ENCODE data around the gene TUBGCP3.

TUBGCP3 gene

DNA sequence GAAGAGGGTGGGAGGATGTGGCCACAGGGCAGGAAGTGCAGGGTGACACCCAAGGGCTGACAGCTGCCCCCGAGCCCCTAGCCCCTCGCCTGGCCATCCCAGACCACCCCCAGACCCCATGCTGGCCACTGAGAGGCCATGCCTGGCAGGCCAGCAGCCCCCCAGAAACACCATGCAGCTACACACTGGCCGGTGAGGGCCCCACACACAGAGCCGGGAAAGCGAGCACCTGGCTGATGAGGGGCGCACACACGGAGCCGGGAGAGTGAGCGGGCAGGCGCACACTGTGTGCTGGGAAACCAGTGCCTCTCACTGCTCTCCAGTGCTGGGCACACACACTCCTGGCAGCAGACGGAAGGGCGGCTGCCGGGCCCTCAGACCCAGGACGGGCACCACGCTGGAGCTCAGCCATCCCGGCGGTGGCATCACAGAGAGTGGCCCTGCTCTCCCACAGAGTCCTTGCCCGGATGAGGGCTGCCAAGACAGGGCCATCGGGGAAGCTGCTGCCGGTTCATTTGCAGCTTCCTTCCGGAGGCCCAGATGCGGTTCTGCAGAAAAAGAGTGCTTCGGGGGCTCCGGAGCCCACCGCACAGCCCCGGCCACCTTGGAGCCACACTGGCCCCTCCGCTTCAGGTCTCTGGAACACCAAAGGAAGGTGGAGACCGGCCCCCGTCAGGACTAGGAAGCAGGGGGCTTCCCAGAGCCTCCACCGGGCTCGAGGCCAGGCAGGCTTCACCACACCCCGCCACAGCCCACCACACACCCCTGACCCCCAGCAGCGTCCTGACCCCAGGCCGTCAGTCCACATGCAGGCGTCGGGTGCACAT is 135.4 kb downstream of the TUBGCP3 start:
- Histone ChIP-seq H3K27ac (ENCODE audit: low read depth, low read length) (no peak overlapping the region), H3K36me3 (ENCODE audit: insufficient read depth, low read length) (no peaks in the 10 kb centered on the region), H3K79me2 (ENCODE audit: control insufficient read depth, insufficient read depth, low read length, unreplicated experiment) (no peaks in the 10 kb centered on the region), H3K4me3 (ENCODE audit: low read depth, low read length) (no peak overlapping the region), H2AFZ (ENCODE audit: low read length, unreplicated experiment) (no peak overlapping the region), H3K27me3 (ENCODE audit: insufficient read depth, low read length) (0 out of 2 replicates have a peak, but pooled peaks cover 12% of the 10 kb centered on the region), H3K4me1 (ENCODE audit: control insufficient read depth, insufficient read depth, low read length, unreplicated experiment) (no peaks in the 10 kb centered on the region)

DNA sequence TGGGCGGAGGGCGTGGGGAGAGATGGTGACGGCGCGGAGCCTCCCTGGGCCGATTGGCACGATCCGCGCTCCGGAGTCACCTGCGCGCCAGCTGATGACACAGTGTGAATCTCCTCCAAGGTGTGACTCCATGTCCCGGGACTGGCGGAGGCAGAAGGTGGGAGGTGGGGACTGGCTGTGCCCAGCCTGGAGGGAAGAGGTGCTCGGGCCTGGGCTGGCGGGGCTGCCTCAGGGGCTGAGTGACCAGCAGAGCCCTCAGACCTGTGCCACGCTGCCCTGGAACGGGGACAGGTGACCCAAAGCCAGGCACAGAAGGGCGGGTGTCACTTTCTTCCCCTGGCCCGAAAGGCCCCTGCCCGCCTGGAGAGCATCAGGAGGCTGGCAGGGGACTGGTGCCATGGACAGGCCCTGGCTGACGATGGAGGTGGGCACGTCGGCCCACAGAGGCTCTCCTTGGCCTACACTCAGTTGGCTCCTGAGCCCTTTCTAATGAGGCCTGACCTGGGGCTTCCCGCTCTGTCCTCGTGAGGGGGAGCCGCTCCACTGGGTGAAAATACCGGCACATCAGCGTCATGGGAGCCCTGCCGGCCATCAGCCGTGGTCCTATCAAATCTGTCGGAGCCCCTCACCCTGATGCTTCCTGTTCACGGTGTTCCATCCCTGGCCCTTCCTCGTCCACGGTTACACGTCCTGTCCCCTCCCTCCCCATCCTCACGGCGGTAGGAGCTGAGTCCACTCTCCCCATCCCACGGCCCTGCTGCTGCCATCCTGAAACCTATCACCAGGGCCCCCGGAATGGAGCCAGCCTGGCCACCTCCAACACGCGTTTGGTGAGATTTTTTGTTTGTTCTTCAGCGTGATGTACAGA is 136.2 kb downstream of the TUBGCP3 start:
- no peaks in the 10 kb centered on the region for H3K36me3 ChIP-seq (ENCODE audit: insufficient read depth, low read length)
- H2AFZ ChIP-seq (ENCODE audit: low read length, unreplicated experiment), result no peak overlapping the region
- H3K79me2 ChIP-seq (ENCODE audit: control insufficient read depth, insufficient read depth, low read length, unreplicated experiment), result no peaks in the 10 kb centered on the region
- 0 out of 2 replicates have a peak, but pooled peaks cover 12% of the 10 kb centered on the region for H3K27me3 ChIP-seq (ENCODE audit: insufficient read depth, low read length)
- H3K4me3 ChIP-seq (ENCODE audit: low read depth, low read length), result no peak overlapping the region
- H3K4me1 ChIP-seq (ENCODE audit: control insufficient read depth, insufficient read depth, low read length, unreplicated experiment), result no peaks in the 10 kb centered on the region
- H3K27ac ChIP-seq (ENCODE audit: low read depth, low read length), result no peak overlapping the region

DNA sequence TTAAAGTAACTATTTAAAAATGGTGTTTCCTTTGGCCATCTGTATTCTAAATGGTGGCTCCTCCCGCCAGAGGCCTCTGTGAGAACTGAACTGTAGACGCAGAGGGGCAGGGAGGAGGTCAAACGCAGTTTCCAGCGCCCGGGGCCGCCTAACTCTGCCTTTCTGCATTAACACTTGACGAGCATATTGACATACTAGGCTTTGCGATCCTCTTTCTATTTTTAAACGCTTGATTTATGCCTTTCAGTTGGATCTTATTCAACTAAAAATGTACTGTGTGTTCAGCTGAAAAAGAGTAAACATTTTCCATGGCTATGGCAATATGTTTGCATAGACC is 137.1 kb downstream of the TUBGCP3 start:
- Histone ChIP-seq H3K4me1 (ENCODE audit: control insufficient read depth, insufficient read depth, low read length, unreplicated experiment) (no peaks in the 10 kb centered on the region), H3K36me3 (ENCODE audit: insufficient read depth, low read length) (no peaks in the 10 kb centered on the region), H3K4me3 (ENCODE audit: low read depth, low read length) (no peak overlapping the region), H3K27ac (ENCODE audit: low read depth, low read length) (no peak overlapping the region), H3K27me3 (ENCODE audit: insufficient read depth, low read length) (0 out of 2 replicates have a peak, but pooled peaks cover 9% of the 10 kb centered on the region), H2AFZ (ENCODE audit: low read length, unreplicated experiment) (no peak overlapping the region), H3K79me2 (ENCODE audit: control insufficient read depth, insufficient read depth, low read length, unreplicated experiment) (no peaks in the 10 kb centered on the region)

DNA sequence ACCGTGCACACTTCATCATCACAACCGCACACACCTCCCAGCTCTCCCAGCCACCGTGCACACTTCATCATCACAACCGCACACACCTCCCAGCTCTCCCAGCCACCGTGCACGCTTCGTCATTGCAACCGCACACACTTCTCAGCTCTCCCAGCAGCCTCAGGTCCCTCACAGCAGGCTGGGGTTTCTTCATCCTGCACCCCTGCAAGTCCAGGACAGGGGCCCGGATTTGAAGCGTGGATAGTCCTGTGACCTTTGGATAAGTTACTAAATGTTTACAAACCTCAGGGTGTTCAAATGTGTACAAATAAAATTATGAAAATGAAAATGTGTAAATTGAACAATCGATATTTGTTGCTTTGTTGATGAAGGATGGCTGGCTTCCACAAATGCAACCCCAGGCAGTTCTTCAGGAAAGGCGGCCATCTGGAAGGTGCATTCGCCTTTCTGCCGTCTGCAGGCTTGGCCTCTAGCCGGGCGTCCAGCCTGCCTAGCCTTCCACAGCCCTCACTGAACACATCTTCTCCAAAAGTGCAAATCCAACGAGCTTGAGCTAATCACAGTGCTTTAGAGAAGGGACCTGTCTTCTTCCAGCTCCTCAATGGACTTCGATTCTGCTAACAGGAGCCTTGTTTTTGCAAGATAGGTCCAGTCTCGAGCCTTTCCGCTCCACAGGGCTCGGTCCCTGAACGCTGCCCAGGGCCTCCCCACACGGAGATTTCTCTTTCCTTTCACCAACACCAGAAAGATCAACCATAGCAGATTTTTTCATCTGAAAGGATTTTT is 137.6 kb downstream of the TUBGCP3 start:
- Histone ChIP-seq H3K27me3 (ENCODE audit: insufficient read depth, low read length) (0 out of 2 replicates have a peak, but pooled peaks cover 5% of the 10 kb centered on the region), H2AFZ (ENCODE audit: low read length, unreplicated experiment) (no peak overlapping the region), H3K4me1 (ENCODE audit: control insufficient read depth, insufficient read depth, low read length, unreplicated experiment) (no peaks in the 10 kb centered on the region)

DNA sequence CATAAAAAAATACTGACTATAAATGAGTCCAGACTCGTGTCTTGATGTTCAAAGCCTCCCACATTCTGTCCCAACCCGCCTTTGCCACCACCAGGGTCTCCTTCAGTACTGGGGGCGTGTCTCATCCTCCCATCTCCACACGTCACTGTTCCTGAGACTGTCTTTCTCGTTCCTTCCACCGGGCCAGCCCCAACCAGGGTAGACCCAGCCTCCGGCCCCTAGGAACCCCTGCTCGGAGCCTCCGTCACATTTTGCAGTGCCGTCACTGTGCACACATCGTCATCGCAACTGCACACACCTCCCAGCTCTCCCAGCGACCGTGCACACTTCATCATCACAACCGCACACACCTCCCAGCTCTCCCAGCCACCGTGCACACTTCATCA is 138.4 kb downstream of the TUBGCP3 start:
- Histone ChIP-seq H3K4me1 (ENCODE audit: control insufficient read depth, insufficient read depth, low read length, unreplicated experiment) (no peaks in the 10 kb centered on the region), H2AFZ (ENCODE audit: low read length, unreplicated experiment) (no peak overlapping the region), H3K79me2 (ENCODE audit: control insufficient read depth, insufficient read depth, low read length, unreplicated experiment) (no peaks in the 10 kb centered on the region), H3K4me3 (ENCODE audit: low read depth, low read length) (no peak overlapping the region), H3K36me3 (ENCODE audit: insufficient read depth, low read length) (no peaks in the 10 kb centered on the region), H3K27me3 (ENCODE audit: insufficient read depth, low read length) (0 out of 2 replicates have a peak, but pooled peaks cover 5% of the 10 kb centered on the region), H3K27ac (ENCODE audit: low read depth, low read length) (no peak overlapping the region)

More for the DNA sequence above, 137.6 kb downstream of the TUBGCP3 start:
- Histone ChIP-seq H3K79me2 (ENCODE audit: control insufficient read depth, insufficient read depth, low read length, unreplicated experiment) (no peaks in the 10 kb centered on the region), H3K27ac (ENCODE audit: low read depth, low read length) (no peak overlapping the region), H3K4me3 (ENCODE audit: low read depth, low read length) (no peak overlapping the region), H3K36me3 (ENCODE audit: insufficient read depth, low read length) (no peaks in the 10 kb centered on the region)

DNA sequence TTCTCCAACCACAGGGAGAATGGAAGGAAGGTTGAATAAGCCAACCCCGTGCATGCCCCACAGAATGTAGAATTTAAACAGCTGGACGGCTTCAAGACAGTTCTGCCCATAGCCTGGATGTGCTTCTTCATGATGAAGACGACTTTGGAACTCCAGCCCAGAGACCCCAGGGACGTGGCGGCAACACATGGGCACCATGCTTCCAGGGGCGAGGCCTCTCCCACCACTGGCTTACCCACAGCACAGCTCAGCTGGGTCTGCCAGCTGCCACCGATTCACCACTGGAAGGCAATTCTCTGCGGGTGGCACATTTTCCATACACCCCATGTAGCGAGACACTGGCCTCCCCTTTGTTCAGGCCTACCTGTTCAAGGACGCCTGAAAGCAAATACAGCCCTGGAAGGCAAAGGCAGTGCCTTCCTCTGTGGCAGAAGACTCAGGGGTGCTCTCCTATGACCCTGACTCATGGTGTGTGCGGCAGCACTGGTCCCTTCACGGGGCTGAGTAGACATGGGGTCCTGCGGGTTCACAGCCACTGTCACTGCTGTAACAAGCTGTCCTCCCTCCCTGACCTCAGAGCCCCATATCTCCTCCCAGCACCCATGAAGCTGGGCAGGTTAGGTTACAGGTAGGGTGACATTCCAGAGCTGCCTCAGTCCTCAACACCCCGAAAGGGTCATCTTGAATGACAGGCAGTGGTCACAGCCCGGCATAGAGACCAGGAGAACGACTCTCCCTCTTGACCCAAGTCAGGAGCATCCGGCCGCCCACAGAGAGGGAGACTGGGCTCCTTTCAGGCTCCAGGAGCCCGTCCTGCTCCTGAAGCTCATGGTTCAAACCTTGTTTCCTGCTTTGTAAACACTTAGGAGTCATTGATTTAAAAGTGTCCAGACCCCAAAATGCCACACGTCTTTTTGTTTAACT is 139.1 kb downstream of the TUBGCP3 start:
- Histone ChIP-seq H3K27ac (ENCODE audit: low read depth, low read length) (no peak overlapping the region), H3K27me3 (ENCODE audit: insufficient read depth, low read length) (0 out of 2 replicates have a peak, but pooled peaks cover 5% of the 10 kb centered on the region), H2AFZ (ENCODE audit: low read length, unreplicated experiment) (no peak overlapping the region), H3K4me3 (ENCODE audit: low read depth, low read length) (no peak overlapping the region), H3K4me1 (ENCODE audit: control insufficient read depth, insufficient read depth, low read length, unreplicated experiment) (no peaks in the 10 kb centered on the region), H3K36me3 (ENCODE audit: insufficient read depth, low read length) (no peaks in the 10 kb centered on the region), H3K79me2 (ENCODE audit: control insufficient read depth, insufficient read depth, low read length, unreplicated experiment) (no peaks in the 10 kb centered on the region)

GRCh38 chr13:112447761-112448603 is 140.0 kb downstream of the TUBGCP3 start:
- no peaks in the 10 kb centered on the region for H3K4me1 ChIP-seq (ENCODE audit: control insufficient read depth, insufficient read depth, low read length, unreplicated experiment)
- no peak overlapping the region for H2AFZ ChIP-seq (ENCODE audit: low read length, unreplicated experiment)
- no peak overlapping the region for H3K27ac ChIP-seq (ENCODE audit: low read depth, low read length)
- H3K4me3 ChIP-seq (ENCODE audit: low read depth, low read length), result no peak overlapping the region
- peaks cover 14% of the 10 kb centered on the region; the same call in 1 of the 2 replicates for H3K27me3 ChIP-seq (ENCODE audit: insufficient read depth, low read length)
- H3K79me2 ChIP-seq (ENCODE audit: control insufficient read depth, insufficient read depth, low read length, unreplicated experiment), result no peaks in the 10 kb centered on the region
- H3K36me3 ChIP-seq (ENCODE audit: insufficient read depth, low read length), result no peaks in the 10 kb centered on the region

- H3K4me1 ChIP-seq (ENCODE audit: control insufficient read depth, insufficient read depth, low read length, unreplicated experiment), result no peaks in the 10 kb centered on the region
- no peak overlapping the region for H2AFZ ChIP-seq (ENCODE audit: low read length, unreplicated experiment)
- H3K27me3 ChIP-seq (ENCODE audit: insufficient read depth, low read length), result peaks cover 19% of the 10 kb centered on the region; the same call in 1 of the 2 replicates
- H3K36me3 ChIP-seq (ENCODE audit: insufficient read depth, low read length), result no peaks in the 10 kb centered on the region
- no peak overlapping the region for H3K4me3 ChIP-seq (ENCODE audit: low read depth, low read length)
- H3K79me2 ChIP-seq (ENCODE audit: control insufficient read depth, insufficient read depth, low read length, unreplicated experiment), result no peaks in the 10 kb centered on the region
- no peak overlapping the region for H3K27ac ChIP-seq (ENCODE audit: low read depth, low read length)
Observed at GRCh38 chr13:112447306-112447705, 140.6 kb downstream of the TUBGCP3 start.

DNA sequence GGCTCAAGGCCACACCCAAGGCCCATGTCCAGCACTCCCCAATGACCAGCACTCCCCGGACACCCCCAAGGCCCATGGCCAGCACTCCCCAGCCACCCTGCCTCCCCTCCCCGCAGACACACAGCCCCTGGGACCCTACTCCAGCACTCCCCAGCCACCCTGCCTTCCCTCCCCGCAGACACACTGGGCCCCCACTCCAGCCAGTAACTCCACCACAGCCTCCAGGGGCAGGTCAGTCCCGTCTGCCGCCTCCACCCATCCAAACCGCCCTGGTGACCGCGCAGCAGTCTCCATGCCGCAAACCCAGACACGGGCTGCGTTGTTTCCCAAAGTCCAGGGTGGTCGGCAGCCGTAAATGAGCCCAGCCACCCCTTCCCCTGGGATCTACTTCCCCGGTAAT is 141.1 kb downstream of the TUBGCP3 start:
- peaks cover 19% of the 10 kb centered on the region; the same call in 1 of the 2 replicates for H3K27me3 ChIP-seq (ENCODE audit: insufficient read depth, low read length)

More for the DNA sequence above, 141.1 kb downstream of the TUBGCP3 start:
- Histone ChIP-seq H3K36me3 (ENCODE audit: insufficient read depth, low read length) (no peaks in the 10 kb centered on the region), H3K79me2 (ENCODE audit: control insufficient read depth, insufficient read depth, low read length, unreplicated experiment) (no peaks in the 10 kb centered on the region), H3K4me1 (ENCODE audit: control insufficient read depth, insufficient read depth, low read length, unreplicated experiment) (no peaks in the 10 kb centered on the region), H3K4me3 (ENCODE audit: low read depth, low read length) (no peak overlapping the region), H2AFZ (ENCODE audit: low read length, unreplicated experiment) (no peak overlapping the region), H3K27ac (ENCODE audit: low read depth, low read length) (no peak overlapping the region)
